HG03342 (cell line): ENCODE data around the gene ZBTB7C.

Experiments
- ATAC-seq: cut with Tn5 transposase; IDR thresholded peaks from one replicate; pipeline ENCODE4 v1.9.1; 2021; ENCODE audit warnings: mild to moderate bottlenecking, moderate library complexity; ENCODE audit not compliant: unreplicated experiment

ZBTB7C gene

GRCh38 chr18:48199399-48199798 lies 209.8 kb downstream of the ZBTB7C start:
- no peak for ATAC-seq

- ATAC-seq: no peak
These were observed 211.4 kb downstream of the ZBTB7C start for GRCh38 chr18:48197819-48198218.

DNA sequence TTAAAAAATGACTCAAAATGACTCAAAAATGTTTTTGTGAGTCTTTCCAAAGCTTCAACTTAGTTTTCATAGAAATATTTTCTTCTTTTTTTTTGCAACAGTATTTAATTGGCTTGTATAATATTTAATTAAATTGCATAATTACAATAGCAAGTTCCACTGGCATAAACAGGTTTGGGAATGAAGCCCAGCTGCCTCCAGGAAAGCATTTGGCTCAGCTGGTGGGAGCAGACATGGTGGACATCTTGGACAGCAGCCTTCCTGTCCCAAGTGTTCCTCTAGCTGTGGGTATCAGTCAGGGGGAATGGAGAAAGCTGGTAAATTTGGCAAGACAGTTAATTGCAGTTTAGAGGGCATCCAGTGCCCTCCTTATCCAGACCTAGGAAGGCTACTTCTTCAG lies 213.4 kb downstream of the ZBTB7C start:
- ATAC-seq: no peak

DNA sequence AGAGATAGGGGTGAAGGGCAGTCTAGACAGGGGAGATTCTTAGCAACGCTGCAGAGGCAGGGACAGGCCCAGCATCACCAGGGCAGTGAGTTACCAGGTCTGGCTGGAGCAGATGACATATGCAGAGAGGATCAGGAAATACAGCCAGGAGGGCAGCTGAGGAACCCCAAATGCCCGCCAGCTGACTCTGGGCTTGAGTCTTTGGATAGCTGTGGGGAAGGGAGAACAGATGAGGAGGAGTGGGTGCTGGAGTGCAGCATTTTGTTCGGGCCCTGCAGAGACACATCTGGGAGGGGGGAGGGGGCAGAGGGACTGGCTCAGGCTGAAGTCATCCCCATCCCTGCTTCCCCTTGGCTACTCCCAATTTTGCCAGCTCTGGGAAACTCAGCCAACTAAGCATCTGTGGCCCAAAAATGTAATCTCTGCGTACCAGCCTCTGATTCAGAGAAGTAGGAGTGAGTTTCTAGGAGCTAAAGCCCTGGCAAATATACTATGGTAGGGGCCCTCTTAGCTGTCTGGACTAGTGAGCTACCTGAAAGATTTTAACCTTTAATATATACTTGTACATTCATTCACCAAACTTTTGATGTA lies 214.5 kb downstream of the ZBTB7C start:
- ATAC-seq: no peak

DNA sequence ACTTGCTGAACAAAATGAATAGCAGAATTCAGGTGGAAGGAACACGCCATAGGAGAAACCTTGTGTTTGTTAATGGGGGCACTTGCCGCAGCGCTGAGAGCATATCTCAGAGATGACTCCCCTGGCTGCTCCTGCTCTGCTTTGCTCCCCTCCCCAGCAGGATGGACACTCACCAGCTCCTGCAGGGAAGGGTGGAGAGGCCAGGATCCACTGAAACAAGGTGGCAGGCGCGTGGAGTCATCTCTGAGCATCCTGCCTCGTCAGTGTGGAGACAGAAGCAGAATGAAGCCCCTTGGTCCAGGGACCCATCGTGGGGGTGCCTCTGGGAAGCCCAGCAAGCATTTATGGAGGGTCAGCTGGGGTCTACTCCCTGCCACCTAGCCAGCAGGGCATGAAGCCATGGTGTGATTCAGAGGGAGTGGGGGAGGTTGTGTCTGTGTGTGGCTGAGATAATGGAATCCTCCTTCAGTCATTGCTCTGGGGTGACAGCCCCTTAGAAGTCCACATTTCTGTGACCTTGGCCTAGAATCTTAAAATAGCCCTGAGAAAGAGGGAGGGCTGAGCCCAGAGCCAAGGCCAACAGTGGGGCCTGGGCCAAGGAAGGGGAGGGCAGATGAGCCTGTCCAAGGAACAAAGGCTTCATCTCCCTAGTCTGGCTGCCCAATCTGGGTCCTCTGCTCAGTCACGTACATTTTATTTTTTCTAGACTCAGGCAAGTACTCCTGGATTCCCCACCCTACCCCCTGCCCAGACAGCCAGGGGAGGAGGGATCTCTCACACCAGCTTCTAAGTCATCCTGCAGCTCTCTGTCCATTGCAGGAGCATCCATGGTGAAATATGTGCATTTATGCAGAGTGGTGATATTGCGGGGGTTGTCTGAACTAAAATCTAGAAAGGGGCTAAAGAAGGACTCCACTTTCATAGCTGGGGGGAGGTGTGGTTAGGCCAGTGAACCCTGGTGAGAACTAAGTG lies 215.4 kb downstream of the ZBTB7C start:
- no peak for ATAC-seq

- ATAC-seq: no peak
These were observed 216.6 kb downstream of the ZBTB7C start for GRCh38 chr18:48192542-48192941.

GRCh38 chr18:48191494-48191893 lies 217.7 kb downstream of the ZBTB7C start:
- ATAC-seq: no peak

DNA sequence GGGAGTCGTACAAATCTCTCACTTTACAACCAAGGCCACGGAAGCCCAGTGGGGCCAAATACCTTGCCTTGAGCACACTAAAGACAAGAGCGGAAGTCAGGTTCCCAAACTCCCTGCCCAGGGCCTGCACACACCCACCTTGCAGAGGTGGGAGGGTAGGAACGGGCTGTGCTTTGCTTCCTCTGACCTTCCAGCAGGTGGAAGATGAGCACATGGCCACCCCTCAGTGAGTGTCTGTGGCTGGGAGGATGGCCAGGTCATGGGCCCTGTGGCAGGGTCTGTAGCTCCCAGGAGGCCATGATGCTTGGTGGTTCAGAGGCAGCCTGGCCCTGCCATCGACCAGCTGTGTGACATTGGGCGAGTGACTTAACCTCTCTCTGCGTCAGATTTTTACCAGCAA lies 218.2 kb downstream of the ZBTB7C start:
- no peak for ATAC-seq

DNA sequence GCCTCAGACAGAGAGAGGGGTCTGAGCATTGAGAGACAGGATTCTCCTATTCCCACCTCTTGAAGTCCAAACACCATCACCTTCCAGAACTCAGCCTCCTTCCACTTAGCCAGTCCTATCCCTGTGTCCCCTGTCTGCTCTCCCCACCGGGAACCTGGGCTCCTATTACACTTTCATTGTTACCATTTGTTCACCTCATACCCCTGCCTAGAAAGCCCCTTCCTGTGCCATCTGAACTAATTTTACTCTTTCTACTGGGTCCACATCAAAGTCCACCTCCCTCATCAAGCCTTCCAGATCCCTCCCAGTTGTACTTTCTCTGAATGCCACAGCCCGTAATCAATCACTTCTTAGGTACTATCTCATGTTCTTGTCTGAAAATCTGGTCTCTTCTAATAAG lies 220.6 kb downstream of the ZBTB7C start:
- ATAC-seq: no peak

- no peak for ATAC-seq
These were observed 222.3 kb downstream of the ZBTB7C start for GRCh38 chr18:48186861-48187260.

- ATAC-seq: no peak
These were observed 222.9 kb downstream of the ZBTB7C start for GRCh38 chr18:48186131-48186766.

- ATAC-seq: no peak
These were observed 225.1 kb downstream of the ZBTB7C start for GRCh38 chr18:48184118-48184517.

DNA sequence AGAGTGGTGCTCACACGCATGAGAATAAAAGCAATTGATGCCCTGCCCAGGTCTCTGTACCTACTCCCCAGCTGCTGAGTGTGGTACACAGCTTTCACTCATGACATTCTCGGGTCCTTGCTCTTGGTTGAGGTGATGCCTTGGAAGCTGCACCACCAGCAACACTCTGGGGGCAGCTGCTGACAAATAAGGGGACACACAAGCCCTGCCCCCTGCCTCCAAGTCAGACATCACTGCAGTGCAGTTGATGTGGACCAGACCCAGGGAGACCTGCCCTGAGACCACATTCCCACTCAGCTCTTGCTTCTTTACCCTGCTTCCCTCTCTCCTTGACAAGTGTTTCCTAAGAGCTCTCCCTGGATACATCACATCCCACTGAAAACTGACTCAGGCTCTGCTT lies 225.6 kb downstream of the ZBTB7C start:
- ATAC-seq: no peak

GRCh38 chr18:48182779-48183178 lies 226.4 kb downstream of the ZBTB7C start:
- ATAC-seq: no peak

DNA sequence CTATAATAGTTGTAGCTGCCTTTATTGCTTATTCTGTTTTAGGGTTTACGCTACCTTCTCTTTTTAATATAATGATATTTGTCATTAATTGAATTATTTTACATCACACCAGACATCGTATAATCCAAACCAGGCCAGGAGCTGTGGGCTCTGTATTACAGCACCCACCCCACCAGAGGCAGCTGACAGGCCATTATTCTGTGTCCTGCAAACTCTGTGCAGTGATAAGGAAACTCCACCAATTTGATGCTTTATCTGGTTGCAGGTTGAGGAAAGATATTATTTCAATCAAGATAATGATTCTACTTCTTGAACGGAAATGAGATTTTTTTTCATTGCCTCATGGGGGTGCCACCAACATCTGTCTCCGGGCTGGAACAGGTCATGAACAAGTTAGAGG lies 227.3 kb downstream of the ZBTB7C start:
- ATAC-seq: no peak

GRCh38 chr18:48181087-48181823 lies 227.9 kb downstream of the ZBTB7C start:
- no peak for ATAC-seq

- no peak for ATAC-seq
These were observed 229.5 kb downstream of the ZBTB7C start for GRCh38 chr18:48179666-48180065.

GRCh38 chr18:48179001-48179400 lies 230.2 kb downstream of the ZBTB7C start:
- ATAC-seq: no peak

GRCh38 chr18:48176909-48177308 lies 232.3 kb downstream of the ZBTB7C start:
- ATAC-seq: no peak

DNA sequence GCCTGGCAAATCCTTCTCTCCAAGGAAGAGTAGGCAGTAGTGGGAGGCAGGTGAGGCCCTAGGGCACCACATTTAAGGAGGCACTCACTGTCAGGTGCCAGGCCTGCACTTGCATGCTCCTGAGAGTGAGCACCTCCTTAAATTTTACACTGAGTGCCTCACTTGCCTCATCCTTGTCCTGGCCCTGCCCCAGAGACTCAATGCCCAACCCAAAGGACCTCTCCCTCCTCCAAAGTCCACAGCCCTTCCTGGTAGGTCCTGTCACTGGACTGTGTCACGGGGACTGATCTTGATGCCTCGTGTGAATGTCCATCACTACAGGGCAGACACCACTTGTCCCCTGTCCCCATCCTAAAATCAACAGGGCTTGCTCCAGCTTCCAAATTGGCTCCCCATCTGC lies 235.6 kb downstream of the ZBTB7C start:
- no peak for ATAC-seq
